GM03348 (cell line): ENCODE measurements around the gene ERGIC1.
"Not testable (repeated sequence)": the region's sequence is repeated elsewhere in the genome, so short reads cannot be mapped to it uniquely, and the experiment has no call there.

ENCODE experiments used
- DNase-seq: peaks from one replicate; pipeline ENCODE4 v3.0.0; 2012; ENCODE audit warnings: low spot score

ERGIC1 gene

DNA sequence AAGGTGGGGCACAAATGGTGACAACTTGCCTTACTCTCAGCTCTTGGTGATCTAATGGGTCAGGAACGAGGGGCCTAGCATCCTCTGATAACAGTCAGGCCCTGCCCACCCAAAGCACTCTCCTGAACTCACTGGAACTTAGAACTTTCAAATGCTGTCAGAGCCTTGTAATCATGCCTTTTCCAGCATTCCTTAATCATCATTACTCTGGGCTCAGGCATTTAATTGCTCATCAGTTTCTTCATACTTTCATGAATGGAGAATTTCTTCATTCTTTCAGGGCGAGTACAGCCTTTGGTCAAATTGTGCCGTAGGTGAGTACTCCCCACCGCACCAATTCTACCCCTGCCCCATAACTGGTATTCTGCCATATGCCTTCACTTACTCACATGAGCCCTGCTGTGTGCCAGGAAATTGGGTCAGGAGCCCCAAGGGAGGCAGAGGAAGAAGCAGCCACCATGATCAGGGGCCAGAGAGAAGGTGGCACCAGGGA is 32.8 kb upstream of the ERGIC1 start:
- peak; percentile 84 for DNase-seq

DNA sequence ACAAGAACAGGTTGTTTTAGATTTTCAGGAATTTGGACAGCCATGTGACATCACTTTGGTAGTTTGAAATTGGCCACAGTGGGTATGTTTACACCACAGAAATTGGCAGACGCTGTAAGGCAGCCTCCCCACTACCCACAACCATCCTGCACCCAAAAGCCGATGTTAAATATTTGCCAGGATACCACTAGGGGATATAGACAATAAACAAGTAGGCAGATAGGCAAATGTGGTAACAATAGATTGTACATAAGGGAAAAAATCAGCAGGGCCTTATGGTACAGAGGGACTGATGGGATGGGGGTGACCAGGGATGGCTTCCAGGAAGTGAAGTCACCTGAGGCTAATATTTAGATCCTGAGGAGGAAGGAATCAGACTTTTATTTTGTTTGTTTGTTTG is 31.9 kb upstream of the ERGIC1 start:
- DNase-seq, result no peak

DNA sequence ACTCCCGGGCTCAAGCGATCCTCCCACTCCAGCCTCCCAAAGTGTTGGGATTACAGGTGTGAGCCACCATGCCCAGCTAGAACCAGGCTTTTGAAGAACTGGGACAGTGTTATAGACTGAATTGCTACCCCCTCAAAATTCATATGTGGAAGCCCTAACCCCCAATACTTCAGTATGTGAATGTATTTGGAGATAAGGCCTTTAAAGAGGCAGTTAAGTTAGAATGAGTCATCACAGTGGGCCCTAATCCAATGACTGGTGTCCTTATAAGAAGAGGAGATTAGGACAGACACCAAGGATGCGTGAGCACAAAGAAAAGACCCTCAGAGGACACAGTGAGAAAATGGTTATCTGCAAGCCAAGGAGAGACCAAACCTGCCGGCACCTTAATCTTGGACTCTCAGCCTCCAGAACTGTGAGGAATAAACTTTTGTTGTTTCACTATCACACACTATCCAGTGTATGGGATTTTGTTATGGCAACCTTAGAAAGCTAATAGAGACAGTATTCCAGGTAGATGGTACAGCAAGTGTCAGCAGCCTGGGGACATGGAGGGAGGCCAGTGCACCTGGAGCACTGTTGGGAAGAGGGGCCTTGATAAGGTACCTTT is 31.4 kb upstream of the ERGIC1 start:
- DNase-seq, result no peak

DNA sequence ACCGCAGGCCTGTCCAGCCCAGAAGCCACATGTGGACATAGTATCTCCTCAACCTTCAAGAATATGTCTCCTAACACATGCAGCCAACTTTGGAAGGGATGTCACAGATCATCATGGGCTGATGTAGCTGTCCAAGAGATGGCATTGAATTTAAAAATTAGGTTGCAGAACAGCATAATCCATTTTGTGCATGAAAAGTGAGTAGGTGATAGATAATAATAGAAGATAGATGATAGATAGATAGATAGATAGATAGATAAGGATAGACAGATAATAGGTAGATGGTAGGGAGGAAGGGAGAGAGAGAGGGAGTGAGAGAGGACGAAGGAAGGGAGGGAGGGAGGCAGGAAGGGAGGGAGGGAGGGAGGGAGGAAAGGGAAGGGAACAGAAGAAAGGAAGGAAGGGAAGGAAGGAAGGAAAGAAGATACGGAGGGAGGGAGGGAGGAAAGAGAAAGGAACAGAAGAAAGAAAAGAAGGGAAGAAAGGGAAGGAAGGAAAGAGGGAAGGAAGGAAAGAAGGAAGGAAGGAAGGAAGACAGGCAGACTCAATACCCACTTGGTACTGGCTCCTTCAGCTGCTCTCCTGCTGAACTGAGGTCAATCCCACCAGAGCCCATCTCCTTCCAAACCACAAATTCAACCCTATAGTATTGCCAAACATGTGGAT is 28.9 kb upstream of the ERGIC1 start:
- DNase-seq, result no peak

DNA sequence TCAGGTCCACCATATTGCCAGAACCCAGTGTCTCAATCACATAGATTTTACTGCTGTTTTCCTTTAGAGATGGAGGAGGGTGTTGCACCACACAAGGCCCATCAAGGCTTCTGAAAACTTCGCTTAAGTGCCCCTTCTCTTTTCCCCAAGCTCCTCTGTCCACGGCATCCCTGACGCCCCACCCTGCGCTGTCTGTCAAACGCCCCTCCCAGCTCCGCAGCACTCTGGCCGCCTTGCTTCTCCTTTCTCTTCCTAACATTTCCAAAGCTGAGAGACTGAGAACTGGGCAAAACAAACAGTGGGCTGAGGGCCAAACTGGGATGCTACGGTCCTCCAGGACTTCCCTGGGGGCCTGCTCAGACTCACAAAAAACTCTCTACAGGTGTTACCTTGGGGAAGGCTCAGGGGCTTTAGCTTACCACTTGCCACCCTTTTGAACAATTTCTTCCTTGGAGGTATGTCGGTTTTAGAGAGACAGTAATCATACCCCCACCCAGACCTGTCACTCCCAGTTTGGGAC is 28.3 kb upstream of the ERGIC1 start:
- DNase-seq, result no peak

DNA sequence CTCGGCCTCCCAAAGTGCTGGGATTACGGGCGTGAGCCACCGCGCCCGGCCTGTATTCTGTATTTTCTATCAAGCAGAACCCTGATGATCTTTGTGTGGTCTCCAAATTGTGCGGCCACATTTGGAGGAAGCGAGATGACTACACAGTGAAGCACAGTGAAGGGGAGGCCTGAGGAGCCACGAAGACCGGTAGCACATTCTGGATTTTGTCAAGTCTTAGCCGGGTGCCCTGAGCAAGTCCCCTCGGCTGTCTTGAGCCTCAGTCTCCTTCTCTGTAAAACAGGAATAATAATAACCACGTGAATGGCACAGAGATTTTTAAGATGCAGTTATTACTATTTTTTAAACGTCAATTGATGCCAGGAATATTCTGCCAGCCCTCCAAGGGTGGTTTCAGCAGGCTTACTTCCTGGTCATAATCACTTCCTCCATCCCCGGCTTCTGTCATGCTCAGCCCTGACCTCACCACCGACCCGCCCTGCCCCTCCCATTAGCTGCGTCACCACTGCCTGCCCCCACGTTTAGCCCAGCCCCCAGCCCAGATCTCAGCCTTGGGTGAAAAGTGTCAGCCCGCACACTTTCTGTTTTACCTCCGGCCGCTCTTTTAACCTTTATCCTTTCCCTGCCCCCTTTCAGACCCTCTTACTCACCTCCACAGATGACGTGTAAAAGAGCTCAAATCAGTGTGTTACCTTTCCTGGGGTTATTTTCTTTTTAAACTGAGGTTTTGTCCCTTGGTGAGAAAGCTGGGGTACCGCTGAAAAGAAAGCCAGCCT is 27.0 kb upstream of the ERGIC1 start:
- peak; percentile 91 for DNase-seq

DNA sequence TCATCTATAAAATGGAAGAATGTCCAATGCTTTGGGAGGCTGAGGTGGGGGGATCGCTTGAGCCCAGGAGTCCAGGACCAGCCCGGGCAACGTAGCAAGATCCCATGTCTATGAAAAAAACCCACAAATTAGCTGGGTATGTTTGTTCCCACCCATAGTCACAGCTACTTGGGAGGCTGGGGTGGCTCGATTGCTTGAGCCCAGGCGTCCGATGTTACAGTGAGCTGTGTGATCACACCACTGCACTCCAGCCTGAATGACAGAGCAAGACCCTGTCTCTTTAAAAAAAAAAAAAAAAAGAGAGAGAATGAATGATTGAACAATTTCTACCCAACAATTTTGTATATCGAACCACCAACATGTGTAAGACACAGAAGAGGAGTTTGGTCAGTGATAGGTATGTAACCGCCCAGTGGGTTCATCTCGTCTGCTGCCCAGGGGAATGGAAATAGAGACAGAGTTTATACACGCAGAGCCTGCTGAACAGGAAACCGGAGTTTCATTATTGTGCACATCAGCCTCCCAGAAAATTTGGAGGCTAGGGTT is 26.2 kb upstream of the ERGIC1 start:
- DNase-seq, result no peak

DNA sequence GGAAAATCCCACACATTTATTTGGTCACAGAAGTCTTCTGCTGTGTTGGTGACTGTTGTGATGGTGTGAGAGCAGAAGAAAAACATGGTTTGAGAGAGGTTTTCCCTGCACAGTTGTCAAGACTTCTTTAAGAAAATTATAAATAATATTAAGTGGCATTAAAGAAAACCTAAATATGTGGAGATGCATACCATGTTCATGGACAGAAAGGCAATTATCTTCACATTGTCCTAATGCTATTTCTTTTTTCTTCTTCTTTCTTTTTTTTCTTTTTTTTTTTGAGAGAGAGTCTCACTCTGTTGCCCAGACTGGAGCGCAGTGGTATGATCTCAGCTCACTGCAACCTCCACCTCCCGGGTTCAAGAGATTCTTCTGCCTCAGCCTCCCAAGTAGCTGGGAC is 24.3 kb upstream of the ERGIC1 start:
- no peak for DNase-seq

DNA sequence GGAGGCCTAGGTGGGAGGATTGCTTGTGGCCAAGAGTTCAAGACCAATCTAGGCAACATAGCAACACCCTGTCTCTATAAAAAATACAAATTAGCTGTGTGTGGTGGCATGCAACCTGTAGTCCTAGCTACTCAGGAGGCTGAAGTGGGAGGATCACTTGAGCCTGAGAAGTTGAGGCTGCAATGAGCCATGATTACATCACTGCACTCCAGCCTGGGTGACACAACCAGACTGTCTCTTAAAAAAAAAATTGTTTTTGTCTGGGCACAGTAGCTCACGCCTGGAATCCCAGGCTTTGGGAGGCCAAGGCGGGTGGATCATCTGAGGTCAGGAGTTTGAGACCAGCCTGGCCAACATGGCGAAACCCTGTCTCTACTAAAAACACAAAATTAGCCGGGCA is 23.1 kb upstream of the ERGIC1 start:
- DNase-seq, result not testable (repeated sequence)

DNA sequence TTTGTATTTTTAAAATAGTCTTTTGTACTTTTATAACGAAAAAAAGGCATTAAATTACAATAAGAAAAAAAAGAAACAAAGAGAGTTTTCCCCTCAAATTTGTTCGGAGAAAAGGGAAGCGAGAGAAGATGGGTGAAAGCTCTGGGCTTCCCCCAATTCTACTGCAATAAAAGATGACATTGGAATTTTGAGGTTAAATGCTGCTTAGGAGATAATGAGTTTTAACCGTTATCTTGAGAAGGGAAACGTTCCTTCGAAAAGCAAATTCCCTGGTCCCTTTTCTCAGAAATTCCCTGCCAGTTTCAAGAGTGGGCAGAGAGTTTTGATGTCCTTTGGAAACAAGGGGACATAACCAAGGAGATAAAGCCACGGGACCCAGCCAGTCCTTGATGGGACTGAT is 18.4 kb upstream of the ERGIC1 start:
- DNase-seq, result no peak

DNA sequence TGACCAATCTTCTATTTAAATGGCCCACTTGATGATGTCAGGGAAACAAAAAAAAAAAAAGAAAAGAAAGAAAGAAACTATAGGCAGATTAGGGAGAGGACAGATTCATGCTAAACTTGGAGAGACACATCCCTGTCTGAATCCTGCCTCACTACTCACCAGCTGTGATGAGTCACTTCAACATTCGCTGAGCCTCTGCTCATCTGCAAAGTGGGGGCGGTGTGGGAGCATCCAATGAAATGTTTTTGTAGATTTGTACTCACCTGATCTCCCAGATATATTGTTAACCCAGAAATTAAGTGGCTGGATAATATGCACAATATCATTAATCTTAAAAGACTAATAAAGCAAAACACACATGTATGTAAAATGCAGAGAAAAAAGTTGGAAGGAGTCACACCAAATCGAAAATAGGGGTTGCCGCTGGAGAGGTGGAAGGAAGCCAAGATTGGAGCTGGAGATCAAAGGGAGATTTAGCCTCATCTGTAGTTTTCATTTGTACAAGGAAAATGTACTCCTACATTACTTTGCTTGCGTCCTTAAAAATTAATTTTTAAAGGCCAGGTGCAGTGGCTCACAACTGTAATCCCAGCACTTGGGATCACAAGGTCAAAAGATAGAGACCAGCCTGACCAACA is 17.0 kb upstream of the ERGIC1 start:
- DNase-seq, result peak; percentile 83

DNA sequence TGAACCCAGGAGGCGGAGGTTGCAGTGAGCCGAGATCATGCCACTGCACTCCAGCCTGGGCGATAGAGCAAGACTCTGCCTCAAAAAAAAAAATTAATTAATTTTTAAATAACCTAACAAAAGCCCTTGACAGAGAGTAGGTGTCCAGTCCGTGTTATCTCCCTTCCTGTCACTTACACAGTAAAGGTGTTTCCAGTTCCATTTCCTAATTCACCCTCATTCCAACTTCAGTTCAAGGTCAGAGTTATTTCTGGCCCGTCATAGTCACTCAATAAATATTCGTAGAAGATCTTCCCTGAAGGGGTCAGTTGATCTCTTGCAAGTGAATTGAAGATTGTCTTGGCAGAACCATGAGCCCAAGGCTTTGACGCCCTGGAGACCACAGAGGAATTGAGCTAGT is 16.4 kb upstream of the ERGIC1 start:
- DNase-seq, result no peak

DNA sequence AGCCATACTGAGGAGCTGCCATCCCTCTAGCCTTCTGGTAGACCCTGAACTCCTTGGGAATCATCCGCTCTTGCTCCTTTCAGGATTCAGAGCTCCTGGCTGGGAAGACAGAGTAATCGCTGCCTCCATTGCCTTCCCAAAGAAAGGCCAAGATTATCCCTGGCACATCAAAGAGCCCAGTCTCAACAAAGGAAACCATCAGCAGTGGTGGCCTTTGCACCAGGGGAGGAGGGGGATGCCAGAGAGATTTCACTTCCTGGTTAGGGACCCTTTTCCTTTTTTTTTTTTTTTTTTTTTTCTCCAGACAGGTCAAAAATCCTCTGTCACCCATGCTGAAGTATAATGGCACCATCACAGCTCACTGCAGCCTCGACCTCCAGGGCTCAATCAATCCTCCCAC is 16.0 kb upstream of the ERGIC1 start:
- DNase-seq, result no peak

DNA sequence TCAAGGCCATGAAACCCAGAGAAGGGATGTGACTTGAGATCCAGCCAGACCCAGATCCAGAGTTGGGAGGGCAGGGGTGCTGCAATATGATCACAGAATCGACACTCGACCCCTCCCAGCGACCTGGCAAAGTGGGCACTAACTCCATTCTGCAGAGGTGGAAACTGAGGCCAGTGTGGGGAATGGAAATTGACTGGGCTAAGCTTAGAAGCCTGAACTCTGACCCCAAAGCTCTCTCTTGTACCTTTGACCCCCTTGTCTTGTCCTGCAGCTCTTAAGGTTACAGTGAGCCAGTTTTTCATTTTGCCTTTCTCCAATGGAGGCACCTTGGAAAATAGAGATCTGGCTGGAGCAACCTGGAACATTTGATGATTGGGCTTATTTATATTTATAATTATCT is 14.5 kb upstream of the ERGIC1 start:
- no peak for DNase-seq

DNA sequence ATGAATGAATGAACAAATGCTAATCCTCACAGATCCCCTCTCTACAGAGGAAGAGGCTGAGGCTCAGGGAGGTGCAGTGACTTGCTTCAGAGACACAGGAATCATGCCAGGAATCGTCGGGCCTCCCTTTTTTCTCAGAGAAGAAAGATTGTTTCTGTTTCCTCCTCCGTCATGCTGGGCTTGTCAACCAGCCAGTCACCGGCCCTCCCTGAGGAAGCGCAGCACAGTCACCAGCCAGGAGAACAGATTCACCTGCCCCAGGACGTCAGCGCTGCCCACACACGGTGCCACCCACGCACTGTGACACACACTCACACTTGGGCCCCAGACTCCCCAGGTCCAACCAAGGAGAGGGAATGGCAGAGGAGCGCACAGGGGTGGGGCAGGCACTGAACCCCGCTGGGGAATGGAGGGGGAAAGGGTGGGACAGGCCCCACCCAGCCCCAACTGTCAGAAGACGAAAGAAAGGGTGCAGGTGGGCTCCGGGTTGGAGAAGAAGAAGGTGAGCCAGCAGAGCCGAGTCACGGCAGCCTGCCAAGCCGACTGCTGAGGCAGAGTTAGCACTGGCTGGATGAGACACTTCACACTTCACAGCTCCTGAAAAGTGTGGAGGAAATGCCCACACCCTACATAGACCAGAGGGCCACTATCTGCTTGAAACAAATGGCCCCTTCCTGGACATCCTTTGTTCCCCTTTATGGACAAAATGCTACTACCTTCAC is 13.8 kb upstream of the ERGIC1 start:
- no peak for DNase-seq

DNA sequence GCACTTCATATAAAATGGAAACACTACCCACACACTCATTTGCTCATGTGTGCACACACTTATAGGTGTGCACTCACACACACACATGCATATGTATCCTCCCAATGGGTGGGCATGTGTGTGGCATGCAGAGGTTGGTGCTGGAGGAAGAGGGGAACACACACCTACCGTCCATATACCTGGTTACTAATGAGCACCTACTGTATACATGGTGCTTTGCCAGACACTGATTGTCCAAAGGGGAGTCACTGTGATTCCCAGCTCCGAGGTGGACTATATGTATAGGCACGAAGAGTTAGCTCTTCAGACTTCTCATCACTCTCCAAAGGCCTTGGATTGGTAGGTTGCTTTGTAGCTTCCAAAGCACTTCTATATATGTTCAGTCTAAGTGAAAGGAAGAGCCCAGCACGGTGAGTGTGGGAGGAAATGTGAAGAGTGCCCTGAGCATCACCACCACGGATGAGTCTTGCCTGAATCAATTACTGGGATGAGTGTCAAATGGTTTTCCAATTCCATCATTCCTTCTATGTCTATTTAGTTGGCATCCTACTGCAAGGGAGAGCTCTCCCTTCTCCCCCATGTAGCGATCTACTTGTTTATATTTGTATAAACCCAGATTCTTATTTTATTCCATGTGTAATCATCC is 12.6 kb upstream of the ERGIC1 start:
- DNase-seq, result no peak

DNA sequence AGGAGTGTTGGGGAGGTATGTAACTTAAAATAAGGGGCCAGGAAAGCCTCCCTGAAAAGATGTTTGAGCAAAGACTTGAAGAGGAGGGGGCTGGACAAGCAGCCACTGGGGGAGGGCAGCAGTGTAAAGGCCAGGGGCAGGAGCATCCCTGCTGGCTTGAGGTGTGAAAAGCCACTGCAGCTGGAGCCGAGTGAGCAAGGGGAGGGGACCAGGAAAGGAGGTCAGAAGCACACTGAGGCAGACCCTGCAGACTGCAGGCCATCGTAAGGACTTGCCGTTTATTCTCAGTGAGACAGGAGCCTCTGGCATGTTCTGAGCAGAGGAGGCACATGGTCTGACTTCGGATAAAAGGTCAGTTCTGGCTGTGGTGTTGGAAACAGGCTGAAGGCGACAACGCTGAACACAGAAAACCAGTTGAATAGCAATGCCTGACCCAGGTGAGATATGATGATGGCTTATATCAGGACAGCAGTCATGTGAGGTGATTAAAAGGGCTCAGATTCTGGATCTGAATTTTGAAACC is 10.2 kb upstream of the ERGIC1 start:
- no peak for DNase-seq

DNA sequence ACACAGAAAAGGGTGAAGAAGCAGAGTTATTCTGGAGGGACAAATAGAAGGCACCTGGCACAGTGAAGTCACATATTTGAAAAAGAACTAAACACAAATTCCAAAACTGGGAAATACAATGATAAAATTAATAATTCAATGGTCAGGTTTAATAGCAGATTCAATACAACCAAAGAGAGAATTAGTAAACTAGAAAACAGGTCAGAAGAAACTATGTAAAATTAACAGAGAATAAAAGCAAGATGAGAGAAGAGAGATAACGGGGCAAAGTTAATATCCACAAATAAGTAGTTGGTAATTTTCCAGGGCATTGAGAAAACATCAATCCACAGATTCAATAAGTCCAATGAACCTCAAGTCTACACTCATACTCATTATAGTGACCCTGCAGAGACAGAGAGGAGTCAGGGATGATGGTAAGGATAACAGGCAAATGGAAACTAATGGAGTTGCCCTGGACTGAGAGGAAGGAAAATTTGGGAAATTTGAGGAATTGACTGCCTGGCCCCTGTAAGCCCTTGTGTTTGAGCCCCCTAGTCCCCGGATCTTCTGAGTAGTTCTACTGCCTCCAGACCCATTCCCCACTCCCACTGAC is 8.3 kb upstream of the ERGIC1 start:
- no peak for DNase-seq

DNA sequence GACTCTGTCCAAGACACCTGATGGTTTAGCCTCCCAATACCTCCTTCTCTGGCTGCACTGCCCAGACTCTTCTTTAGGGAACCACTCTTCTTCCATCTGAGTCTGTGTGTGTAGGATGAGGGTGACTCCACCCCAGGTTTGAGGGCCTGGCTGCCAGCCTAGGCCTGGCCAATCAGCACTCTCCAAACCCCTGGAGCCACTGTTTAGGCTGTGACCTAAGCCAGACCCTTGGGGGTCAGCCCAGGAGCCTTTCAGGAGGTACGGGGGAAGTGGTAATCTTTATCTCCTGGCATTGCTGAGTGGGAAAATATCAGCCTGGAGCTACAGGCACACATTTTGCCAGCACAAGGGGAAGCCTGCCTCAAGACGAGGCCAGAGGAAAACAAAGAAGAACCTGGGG is 6.2 kb upstream of the ERGIC1 start:
- DNase-seq, result no peak

DNA sequence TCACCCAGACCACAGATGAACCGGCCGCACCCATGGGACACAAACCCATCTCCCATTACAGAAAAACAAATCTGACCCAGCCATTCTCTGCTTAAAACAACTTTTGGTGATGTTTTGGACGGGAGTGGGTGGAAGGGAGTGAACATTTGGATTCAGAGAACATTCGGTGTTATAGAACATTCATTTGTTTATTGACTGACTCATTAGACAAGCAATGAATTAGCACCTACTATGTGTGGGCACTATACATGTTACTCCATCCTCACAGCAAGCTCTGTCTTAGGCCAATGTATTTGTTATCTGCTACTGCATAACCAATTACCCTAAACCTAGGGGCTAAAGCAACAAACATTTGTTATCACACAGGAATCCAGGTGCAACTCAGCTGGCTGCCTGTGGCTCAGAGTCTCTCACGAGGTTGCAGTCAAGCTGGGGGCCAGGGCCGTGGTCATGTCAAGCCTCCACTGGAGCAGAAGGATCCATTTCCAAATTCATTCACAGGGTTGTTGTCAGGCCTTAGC is 5.1 kb upstream of the ERGIC1 start:
- no peak for DNase-seq
